HCT116 (cell line): ENCODE measurements around the gene RIT2. TPM values are rescaled to one million over a fixed set of nuclear protein-coding genes. Genes with fewer than 3 reads are reported as not detected.

ENCODE experiments used
- ATAC-seq: fragments of 200-7000 bp; cut with Tn5 transposase; 2 replicates; pipeline ENCODE4 v1.9.1; 2020; ENCODE audit warnings: mild to moderate bottlenecking, moderate library complexity
- BruUV-seq: library from RNA; stranded (reverse); fragments of 400-500 nt; replicated peaks from 2 replicates; lab custom pipeline; 2021; lab: Mats Ljungman, UMichigan
- CTCF ChIA-PET: fragments of 300-600 bp; sonication (Branson Sonifier 250); formaldehyde crosslinking; loops from one replicate; lab custom pipeline; 2021; ENCODE audit warnings: antibody characterized with exemption; lab: Charles Lee
- POLR2A ChIA-PET: fragments of 300-600, 350-600 bp; sonication (Branson Sonifier 250); formaldehyde crosslinking; loops from one replicate; lab custom pipeline; 2021; ENCODE audit warnings: antibody characterized with exemption; lab: Charles Lee
- RAD21 ChIA-PET, 2 experiments: fragments of 300-600 bp; sonication (Branson Sonifier 250); formaldehyde crosslinking; loops; one replicate each; lab custom pipeline; 2023; ENCODE audit warnings: low total read pairs in 2 of 2; ENCODE audit not compliant: uncharacterized antibody in 2 of 2, unreplicated experiment in 2 of 2, low non-redundant PET in 1 of 2; lab: Charles Lee
- DNase-seq: peaks from one replicate; pipeline ENCODE4 v3.0.0-alpha.2; 2010; ENCODE audit warnings: low read depth, low spot score
- H2AFZ ChIP-seq: fragments of 200-600 bp; shearing (Covaris generic), sonication (generic); 2 replicates; pipeline ENCODE4 v1.6.1; 2017; ENCODE audit warnings: low read depth, mixed run types, mixed read lengths, antibody characterized with exemption, low read length; ENCODE audit not compliant: poor library complexity, severe bottlenecking
- H3K27ac ChIP-seq: 2 replicates; pipeline ENCODE4 v1.5.1; 2012; ENCODE audit warnings: low read depth, low read length
- H3K27me3 ChIP-seq: fragments of 200-600 bp; sonication (generic); 2 replicates; pipeline ENCODE4 v1.6.1; 2016; ENCODE audit warnings: mixed run types, low read length, mixed read lengths; ENCODE audit not compliant: insufficient read depth
- H3K36me3 ChIP-seq, 2 experiments: fragments of 200-500 bp in 1 of 2; fragments of 200-600 bp in 1 of 2; sonication (Bioruptor generic) in 1 of 2; sonication (generic) in 1 of 2; 2 replicates each; pipeline versions ENCODE4 v1.5.1 to v1.6.1; 2014 to 2016; ENCODE audit warnings: low read length in 2 of 2, inconsistent platforms in 1 of 2, mixed read lengths in 1 of 2, mixed run types in 1 of 2; ENCODE audit not compliant: insufficient read depth in 2 of 2, control insufficient read depth in 1 of 2
- H3K4me1 ChIP-seq, 2 experiments: fragments of 200-600 bp in 1 of 2; sonication (generic) in 1 of 2; 2 replicates each; pipeline versions ENCODE4 v1.5.1 to v1.6.1; 2012 to 2017; ENCODE audit warnings: low read length in 2 of 2, inconsistent platforms in 1 of 2, mild to moderate bottlenecking in 1 of 2, mixed read lengths in 1 of 2, mixed run types in 1 of 2, moderate library complexity in 1 of 2; ENCODE audit not compliant: insufficient read depth in 2 of 2, control insufficient read depth in 1 of 2
- H3K4me2 ChIP-seq: fragments of 200-600 bp; sonication (generic); 2 replicates; pipeline ENCODE4 v1.6.1; 2017; ENCODE audit warnings: mixed run types, low read length, mixed read lengths
- H3K4me3 ChIP-seq, 2 experiments: fragments of 200-600 bp in 1 of 2; sonication (generic) in 1 of 2; replicated peaks in 1 of 2; 2 replicates each; pipeline ENCODE4 v1.5.1; 2011 to 2016; ENCODE audit warnings: low read length in 2 of 2, control low read depth in 1 of 2, low read depth in 1 of 2, mild to moderate bottlenecking in 1 of 2, mixed read lengths in 1 of 2, mixed run types in 1 of 2
- H3K79me2 ChIP-seq: fragments of 200-600 bp; sonication (generic); 2 replicates; pipeline ENCODE4 v1.6.1; 2017; ENCODE audit warnings: mild to moderate bottlenecking, mixed run types, low read length, moderate library complexity, mixed read lengths; ENCODE audit not compliant: insufficient read depth
- H3K9ac ChIP-seq: fragments of 200-600 bp; sonication (generic); 2 replicates; pipeline ENCODE4 v1.6.1; 2016; ENCODE audit warnings: low read length, mixed read lengths
- H3K9me2 ChIP-seq: fragments of 200-600 bp; sonication (generic), shearing (Covaris generic); 2 replicates; pipeline ENCODE4 v1.6.1; 2017; ENCODE audit warnings: mixed run types, mild to moderate bottlenecking, moderate library complexity; ENCODE audit not compliant: insufficient read depth
- H3K9me3 ChIP-seq, 2 experiments: fragments of 200-500 bp in 1 of 2; fragments of 200-600 bp in 1 of 2; sonication (Bioruptor generic) in 1 of 2; sonication (generic) in 1 of 2; 2 replicates each; pipeline ENCODE4 v1.6.1; 2014 to 2017; ENCODE audit warnings: low read length in 2 of 2, mixed read lengths in 2 of 2, inconsistent platforms in 1 of 2, low read depth in 1 of 2, mild to moderate bottlenecking in 1 of 2, mixed run types in 1 of 2, moderate library complexity in 1 of 2; ENCODE audit not compliant: control insufficient read depth in 1 of 2, insufficient read depth in 1 of 2
- H4K20me1 ChIP-seq: fragments of 200-600 bp; sonication (generic), shearing (Covaris generic); 2 replicates; pipeline ENCODE4 v1.6.1; 2017; ENCODE audit warnings: mixed run types, mild to moderate bottlenecking, moderate library complexity; ENCODE audit not compliant: insufficient read depth
- CBX3 ChIP-seq: IDR thresholded peaks from 2 replicates; pipeline ENCODE4 v1.6.1; 2012; ENCODE audit warnings: low read depth
- EGR1 ChIP-seq: IDR thresholded peaks from 2 replicates; pipeline ENCODE4 v1.6.1; 2012; ENCODE audit warnings: low read depth
- EZH2 ChIP-seq: fragments of 200-600 bp; sonication (generic); IDR thresholded peaks from 2 replicates; pipeline ENCODE4 v1.6.1; 2017; ENCODE audit warnings: antibody characterized with exemption, mixed run types
- RAD21 ChIP-seq: IDR thresholded peaks from 2 replicates; pipeline ENCODE4 v1.6.1; 2012; ENCODE audit warnings: low read depth, mild to moderate bottlenecking
- SIN3A ChIP-seq: IDR thresholded peaks from 2 replicates; pipeline ENCODE4 v1.6.1; 2012; ENCODE audit warnings: low read depth
- SRF ChIP-seq: IDR thresholded peaks from 2 replicates; pipeline ENCODE4 v1.6.1; 2012; ENCODE audit warnings: low read depth
- intact Hi-C: fragments of 100-400 bp; cut with micrococcal nuclease; formaldehyde crosslinking; loops from 2 replicates; pipeline ENCODE4 v1.10.0; 2022
- total RNA-seq: library from RNA; stranded (reverse); gene quantifications from one replicate; pipeline ENCODE4 v1.2.1, GENCODE V29; 2021; ENCODE audit not compliant: unreplicated experiment
- TF ChIP-seq, protein P1 (sequence below): IDR thresholded peaks from 2 replicates; pipeline ENCODE4 v1.6.1; 2011; ENCODE audit warnings: mild to moderate bottlenecking, low read length, moderate library complexity; ENCODE audit not compliant: insufficient replicate concordance; ENCODE audit errors: extremely low read depth

The RIT2 gene
- total RNA-seq, 1 experiment from 2014 or later = not detected

DNA sequence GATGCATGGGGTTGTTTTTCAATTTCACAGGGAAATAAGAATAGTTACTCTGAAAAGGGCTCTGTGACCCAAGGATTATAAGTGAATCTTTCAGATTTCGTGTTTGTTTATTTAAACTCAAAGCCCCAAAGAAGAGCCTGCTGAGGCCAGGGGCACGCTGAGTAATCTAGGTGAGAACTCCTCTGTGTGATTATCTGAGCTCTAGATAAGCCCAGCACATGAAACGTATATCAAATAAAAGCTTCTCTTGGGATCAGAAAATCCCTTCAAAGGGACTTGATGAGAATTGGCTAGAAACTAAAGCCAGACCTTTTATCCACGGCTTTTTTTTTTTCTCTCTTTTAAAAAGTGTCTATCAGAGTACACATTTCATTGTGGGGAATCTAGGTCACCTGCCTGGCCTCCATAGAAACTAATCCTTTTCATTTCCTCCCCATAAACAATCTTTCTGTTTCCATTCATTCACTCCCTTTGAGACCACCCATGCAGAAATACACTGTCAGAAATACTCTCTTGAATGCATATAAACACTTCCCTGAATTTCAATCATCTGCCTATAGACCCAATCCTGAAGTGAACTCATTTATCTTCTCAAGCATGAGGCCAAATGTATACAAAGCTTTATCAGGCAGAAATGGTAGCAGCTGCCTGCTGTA, 137.4 kb downstream of the RIT2 start:
- H3K4me1 ChIP-seq = no peaks in the 10 kb centered on the region
- no peak overlapping the region for H3K4me2 ChIP-seq
- H3K9ac ChIP-seq = no peak overlapping the region
- H4K20me1 ChIP-seq = no peaks in the 10 kb centered on the region
- ATAC-seq (no peak), DNase-seq (no peak)
- H3K9me3 ChIP-seq = peaks cover 8 to 35% of the 10 kb centered on the region in 2 experiments; a peak in 2 of 4 replicates
- no peaks in the 10 kb centered on the region for H3K27me3 ChIP-seq
- RAD21 ChIA-PET = no interaction called here
- no peaks in the 10 kb centered on the region for H3K79me2 ChIP-seq
- CTCF ChIA-PET = no interaction called here
- POLR2A ChIA-PET = no interaction called here
- BruUV-seq = no TSS peak
- TF ChIP-seq SRF (no peak), SIN3A (no peak), EZH2 (no peak), EGR1 (no peak), CBX3 (no peak), RAD21 (no peak)
- TF ChIP-seq, protein P1, sequence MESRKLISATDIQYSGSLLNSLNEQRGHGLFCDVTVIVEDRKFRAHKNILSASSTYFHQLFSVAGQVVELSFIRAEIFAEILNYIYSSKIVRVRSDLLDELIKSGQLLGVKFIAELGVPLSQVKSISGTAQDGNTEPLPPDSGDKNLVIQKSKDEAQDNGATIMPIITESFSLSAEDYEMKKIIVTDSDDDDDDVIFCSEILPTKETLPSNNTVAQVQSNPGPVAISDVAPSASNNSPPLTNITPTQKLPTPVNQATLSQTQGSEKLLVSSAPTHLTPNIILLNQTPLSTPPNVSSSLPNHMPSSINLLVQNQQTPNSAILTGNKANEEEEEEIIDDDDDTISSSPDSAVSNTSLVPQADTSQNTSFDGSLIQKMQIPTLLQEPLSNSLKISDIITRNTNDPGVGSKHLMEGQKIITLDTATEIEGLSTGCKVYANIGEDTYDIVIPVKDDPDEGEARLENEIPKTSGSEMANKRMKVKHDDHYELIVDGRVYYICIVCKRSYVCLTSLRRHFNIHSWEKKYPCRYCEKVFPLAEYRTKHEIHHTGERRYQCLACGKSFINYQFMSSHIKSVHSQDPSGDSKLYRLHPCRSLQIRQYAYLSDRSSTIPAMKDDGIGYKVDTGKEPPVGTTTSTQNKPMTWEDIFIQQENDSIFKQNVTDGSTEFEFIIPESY = no peak
- intact Hi-C loops = no loop called here
- no peaks in the 10 kb centered on the region for H3K9me2 ChIP-seq
- H3K36me3 ChIP-seq = no peaks in the 10 kb centered on the region; a peak in 1 of 4 replicates
- no peak overlapping the region for H3K27ac ChIP-seq
- no peak overlapping the region for H2AFZ ChIP-seq
- no peak overlapping the region for H3K4me3 ChIP-seq
